H7 (cell line): Measurements from ENCODE around the gene SPATS2L. TPM values are rescaled to one million over a fixed set of nuclear protein-coding genes. Genes with fewer than 3 reads are reported as not detected.

ENCODE experiments used
- DNase-seq: peaks from one replicate; pipeline ENCODE4 v3.0.0; 2012
- H3K27me3 ChIP-seq: 2 replicates; pipeline ENCODE4 v1.6.0; 2011; ENCODE audit warnings: mild to moderate bottlenecking, low read length; ENCODE audit not compliant: control insufficient read depth, insufficient read depth
- H3K36me3 ChIP-seq: replicated peaks from 2 replicates; pipeline ENCODE4 v1.5.1; 2011; ENCODE audit warnings: low read length; ENCODE audit not compliant: control insufficient read depth, insufficient read depth
- H3K4me3 ChIP-seq: 2 replicates; pipeline ENCODE4 v1.5.1; 2011; ENCODE audit warnings: low read depth, mild to moderate bottlenecking, control low read depth, low read length, moderate library complexity; ENCODE audit not compliant: insufficient read depth
- total RNA-seq: library from RNA; depleted of rRNA; stranded (reverse); fragments of >200 nt; shearing (Covaris generic); gene quantifications from 2 replicates; pipeline ENCODE4 v1.2.3, GENCODE V29; 2014

The SPATS2L gene
- total RNA-seq, 1 experiment from 2014 or later: 106 TPM

DNA sequence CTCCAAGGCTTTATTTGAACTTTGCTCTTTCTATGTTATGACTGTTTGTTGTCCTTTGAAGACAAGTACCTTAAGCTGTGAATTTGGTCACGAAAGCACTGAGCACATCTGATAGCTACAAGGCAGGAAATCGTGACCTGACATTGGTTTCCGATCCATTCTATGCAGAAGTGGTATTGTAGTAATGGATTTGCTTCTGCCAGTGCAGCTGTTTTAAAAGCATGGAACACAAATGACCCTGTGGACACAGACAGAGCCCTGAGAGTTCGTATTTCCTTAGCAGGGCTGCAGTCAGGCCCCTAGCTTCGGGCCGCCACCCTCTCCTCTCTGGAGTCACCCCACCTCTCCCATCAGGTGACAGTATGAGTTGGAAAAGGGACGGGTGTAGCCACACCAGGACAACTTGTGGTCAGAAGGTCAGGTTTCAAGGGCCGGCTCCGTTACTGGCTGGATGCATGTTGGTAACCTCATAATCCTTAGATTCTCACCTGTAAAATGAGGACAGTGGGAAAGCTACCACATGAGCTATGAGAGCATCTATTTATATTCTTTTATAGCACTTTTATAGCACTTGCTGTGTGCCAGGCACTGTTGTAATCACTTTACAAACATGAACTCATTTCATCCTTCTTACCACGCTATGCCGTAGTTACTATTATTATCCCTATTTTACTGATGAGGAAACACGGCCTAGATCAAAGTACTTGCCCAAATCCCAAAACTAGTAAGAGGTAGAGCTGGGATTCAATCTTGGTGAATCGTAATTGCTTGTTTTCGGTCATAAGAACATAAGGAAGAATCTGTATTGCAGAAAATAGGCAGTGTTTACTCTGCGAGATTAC lies 70.2 kb downstream of the SPATS2L start:
- H3K27me3 ChIP-seq: no peaks in the 10 kb centered on the region

DNA sequence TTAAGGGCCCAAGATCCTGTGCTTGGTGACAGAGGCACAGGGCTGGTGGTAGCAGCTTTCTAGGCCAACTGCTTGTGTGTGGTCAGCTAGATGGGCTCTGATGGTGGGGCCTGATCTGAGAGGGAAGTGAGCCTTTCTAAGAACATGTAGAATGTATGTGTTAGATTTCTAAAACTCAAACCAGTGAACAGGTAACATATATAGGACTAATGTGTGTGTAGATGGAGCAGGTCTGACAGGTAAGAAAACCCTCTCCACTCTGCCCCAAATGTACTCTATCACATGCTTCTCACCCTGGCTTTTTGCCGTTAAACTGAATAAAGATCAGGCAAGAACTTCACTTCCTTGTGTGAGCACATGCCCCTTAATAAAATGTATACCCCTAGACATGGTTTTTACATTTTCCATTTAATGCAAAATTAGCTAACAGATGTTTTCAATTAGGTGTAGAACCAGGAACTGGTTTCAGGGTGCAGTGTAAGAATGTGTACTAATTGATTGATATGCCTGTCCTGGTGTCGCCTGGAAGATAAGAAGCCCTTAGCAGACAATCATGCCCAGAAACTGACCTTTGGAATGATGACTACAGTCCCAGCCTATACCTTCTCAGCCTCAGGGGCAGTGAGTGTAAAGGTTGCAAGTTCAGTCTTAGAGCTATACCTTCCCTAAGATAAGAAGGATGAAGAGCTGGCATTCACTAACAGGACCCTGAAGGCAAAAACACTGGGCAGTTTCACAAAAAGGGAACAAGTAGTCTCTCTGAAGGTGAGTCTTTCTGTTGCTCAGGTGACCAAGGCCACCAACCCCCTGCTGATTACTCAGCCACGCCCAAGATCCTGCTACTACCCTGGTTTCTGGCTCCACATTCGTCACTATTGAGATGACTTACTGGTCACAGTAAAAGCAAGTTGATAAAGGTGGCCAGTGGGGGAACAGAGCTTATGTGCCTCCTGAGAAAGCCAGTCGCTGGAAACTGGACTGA lies 71.2 kb downstream of the SPATS2L start:
- no peak overlapping the region for H3K4me3 ChIP-seq
- no peak for DNase-seq
- no peaks in the 10 kb centered on the region for H3K27me3 ChIP-seq
- H3K36me3 ChIP-seq: no peaks in the 10 kb centered on the region; the same call in 1 of the 2 replicates

More for the DNA sequence above, 70.2 kb downstream of the SPATS2L start:
- DNase-seq: no peak
- H3K4me3 ChIP-seq: no peak overlapping the region
- no peaks in the 10 kb centered on the region; the same call in 1 of the 2 replicates for H3K36me3 ChIP-seq

DNA sequence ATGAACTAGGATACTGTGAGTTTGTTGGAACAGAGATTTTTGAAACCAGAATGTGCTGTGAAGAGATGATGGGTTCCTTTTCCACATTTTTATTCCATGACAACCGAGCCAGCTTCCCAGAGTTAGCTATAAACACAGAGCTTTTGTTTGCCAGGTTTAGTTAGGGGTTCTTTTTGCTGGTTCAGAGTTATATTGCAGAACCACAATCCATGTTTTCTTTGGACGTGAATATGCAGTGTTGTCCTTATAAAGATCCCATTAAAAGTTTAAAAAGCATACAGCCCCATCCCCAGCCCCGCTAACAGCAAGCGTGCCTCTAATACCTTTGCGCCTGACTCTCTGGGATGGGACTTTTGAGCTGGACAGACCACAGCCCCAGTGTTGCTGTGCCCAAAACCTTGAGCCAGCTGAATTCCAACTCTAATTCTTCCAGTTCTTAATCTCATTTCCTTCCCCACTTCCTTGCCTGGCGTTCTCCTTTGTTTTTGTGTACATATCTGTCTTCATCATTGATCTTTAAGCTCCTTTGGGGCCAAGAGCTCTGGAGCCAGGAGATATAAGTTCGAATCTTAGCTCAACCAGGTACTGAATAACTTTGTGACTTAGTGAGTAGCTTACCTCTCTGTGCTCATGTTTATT lies 72.3 kb downstream of the SPATS2L start:
- DNase-seq: no peak
- H3K27me3 ChIP-seq: no peaks in the 10 kb centered on the region
- H3K4me3 ChIP-seq: no peak overlapping the region
- H3K36me3 ChIP-seq: no peaks in the 10 kb centered on the region; the same call in 1 of the 2 replicates

DNA sequence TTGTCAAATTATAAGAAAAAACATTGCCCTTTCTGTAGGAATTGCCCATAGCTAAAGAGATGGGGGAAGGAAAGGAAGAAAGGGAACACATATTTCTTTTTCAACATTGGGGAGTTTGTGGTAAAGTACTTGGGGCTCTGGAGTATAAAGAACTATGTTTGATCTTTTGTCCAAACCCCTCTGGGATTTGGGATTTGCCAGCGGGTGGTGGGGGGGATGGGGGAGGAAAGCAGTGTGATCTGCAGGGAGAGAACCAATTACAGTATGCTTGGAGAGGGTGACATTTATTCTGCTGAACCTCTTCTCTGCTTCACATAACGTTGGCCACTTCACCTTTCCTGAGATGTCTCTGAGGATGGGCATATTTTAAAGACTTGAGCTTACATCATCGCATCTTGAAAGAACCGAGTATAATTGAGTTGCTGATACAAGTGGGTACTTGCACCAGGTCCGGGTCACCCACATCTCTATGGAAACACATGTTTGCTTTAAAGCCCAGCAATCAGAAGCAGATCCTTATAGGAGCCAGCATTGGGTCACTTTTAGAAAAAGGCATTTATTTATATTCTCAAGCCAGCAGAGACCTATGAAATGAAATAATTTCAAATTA lies 73.1 kb downstream of the SPATS2L start:
- H3K27me3 ChIP-seq: no peaks in the 10 kb centered on the region
- no peaks in the 10 kb centered on the region for H3K36me3 ChIP-seq
- DNase-seq: peak; percentile 22
- H3K4me3 ChIP-seq: no peak overlapping the region

DNA sequence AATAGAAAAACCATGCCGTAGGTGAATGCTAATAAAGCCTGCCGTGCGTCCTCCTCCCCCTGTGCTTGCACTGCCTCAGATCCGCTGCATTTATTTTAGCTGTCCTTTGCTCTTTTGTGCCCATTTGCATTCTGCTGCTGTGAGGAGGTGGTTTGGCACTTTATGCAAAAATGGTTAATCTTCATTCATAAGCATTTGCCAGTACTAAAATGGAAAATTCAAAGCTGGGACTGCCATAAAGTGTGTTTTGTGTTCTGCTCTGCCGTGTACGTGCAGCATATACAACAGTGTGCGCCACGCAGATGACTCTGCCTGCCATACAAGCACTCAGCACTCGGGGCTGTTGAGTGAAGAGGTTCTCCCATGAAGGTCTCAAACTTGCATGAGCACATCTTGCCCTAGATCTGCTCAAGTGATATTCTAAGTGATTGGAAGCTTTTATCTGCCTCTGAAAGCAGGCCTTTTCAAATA lies 73.6 kb downstream of the SPATS2L start:
- Histone ChIP-seq H3K4me3 (no peak overlapping the region), H3K27me3 (no peaks in the 10 kb centered on the region), H3K36me3 (no peaks in the 10 kb centered on the region)
- no peak for DNase-seq

DNA sequence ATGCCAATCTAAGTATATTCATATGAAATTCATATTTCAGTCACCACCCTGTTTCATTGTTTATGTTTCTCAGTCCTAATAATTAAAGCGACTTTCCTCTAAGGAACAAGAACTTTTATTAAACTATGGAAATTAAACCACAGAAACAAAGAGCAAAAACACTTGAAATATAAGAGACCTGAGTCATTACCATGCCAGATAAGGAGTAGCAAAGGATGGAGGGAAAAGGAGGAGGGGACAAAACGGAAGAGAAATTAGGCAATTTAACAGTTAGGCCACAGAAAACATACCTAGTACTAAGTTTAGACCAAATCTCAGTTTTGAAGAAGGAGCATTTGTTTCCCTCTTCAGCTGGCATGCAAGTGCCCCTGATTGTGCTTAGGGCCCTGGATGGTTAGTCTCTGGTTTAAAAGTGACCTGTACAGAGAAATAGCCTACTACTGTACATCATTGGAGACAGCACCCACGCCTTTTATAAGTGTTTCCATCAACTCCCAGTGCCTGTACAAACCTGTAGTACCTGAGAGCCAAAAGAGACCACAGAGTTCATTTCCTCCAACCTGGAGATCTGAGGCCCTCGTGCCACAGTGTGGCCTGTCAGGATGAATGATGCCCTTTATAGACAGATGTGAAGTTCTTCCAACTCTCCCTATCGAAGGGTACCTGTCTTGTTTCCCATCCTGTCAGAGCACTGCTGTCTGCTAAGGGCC lies 74.5 kb downstream of the SPATS2L start:
- DNase-seq: no peak
- H3K4me3 ChIP-seq: no peak overlapping the region
- H3K27me3 ChIP-seq: no peaks in the 10 kb centered on the region
- no peaks in the 10 kb centered on the region; the same call in 1 of the 2 replicates for H3K36me3 ChIP-seq

DNA sequence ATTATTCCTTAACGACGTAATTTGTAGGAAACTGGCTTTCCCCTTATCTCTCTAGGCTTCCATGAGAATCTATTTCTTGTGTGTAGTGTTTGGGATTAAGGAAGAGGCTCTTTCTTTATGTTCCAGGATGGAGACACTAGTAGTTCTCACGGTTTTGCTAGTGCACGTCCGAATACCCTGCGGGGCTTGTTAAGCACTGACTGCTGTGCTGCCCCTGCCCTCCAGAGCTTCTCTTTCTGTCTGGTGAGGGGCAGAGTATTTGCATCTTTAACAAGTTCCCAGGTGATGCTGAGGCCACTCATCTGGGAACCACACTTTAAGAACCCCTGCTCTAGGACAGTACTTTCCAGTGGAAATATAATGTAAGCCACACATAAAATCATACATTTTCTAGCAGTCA lies 76.4 kb downstream of the SPATS2L start:
- Histone ChIP-seq H3K4me3 (no peak overlapping the region), H3K27me3 (no peaks in the 10 kb centered on the region), H3K36me3 (no peaks in the 10 kb centered on the region; the same call in 1 of the 2 replicates)
- peak; percentile 17 for DNase-seq

DNA sequence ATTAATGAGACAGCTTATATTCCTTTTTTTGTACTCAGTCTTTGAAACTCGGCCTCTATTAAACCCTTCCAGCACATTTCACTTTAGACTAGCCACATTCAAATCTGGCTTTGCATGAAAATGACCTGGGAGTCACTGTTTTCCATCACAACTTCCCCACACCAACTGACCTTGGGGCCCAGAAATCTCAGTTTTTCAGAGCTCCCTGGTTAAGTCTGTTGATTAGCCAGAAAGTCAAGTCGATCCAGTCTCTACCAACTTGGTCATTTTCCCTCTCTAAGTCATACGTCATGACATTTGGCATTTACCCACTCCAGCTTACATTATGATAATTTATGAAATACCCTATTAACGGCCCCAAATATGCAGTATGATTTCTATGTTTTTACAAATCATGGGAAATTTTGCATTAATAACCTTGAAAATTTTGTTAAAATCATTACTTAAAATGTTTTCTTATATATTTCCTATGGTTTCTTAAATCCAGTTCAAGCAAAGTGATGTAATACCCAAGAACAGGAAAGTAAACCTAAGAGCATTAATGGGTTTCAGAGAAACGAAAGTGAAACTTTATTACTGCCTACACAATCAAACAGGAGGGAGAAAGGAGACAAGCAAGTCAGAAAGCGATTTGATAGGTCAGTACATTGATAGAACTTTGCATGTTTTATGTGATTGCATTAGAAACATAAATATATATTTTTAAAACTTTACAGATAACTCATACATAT lies 77.1 kb downstream of the SPATS2L start:
- DNase-seq: peak; percentile 23
- H3K27me3 ChIP-seq: no peaks in the 10 kb centered on the region
- no peak overlapping the region for H3K4me3 ChIP-seq
- no peaks in the 10 kb centered on the region; the same call in 1 of the 2 replicates for H3K36me3 ChIP-seq

DNA sequence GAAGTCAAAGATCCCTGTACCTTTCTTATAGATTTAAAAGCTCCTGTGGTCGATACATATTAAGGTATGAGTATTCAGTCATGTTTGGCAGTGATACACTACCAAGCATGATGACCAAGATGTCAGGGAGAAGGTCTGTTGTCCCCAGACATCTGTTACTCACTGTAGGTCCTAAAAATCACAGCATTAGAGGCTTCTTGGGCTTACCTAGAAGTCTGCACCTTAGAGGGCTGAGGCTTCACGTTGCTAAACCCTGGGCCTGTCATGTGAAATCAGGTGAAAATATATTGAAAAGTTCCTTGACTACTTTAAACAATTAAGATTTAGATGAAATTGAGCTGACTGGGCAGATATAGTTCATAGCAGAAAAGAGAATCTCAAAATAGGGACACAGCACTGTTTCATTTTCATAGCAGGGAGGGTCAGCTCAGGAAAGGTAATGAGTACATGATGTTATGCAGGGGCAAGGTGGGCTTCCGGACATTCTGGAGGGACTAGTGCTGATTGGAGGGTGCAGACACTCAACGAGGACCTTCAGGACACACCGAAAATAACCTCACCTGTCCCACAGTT lies 78.7 kb downstream of the SPATS2L start:
- Histone ChIP-seq H3K36me3 (peaks cover 11% of the 10 kb centered on the region), H3K4me3 (no peak overlapping the region), H3K27me3 (no peaks in the 10 kb centered on the region)
- DNase-seq: no peak

DNA sequence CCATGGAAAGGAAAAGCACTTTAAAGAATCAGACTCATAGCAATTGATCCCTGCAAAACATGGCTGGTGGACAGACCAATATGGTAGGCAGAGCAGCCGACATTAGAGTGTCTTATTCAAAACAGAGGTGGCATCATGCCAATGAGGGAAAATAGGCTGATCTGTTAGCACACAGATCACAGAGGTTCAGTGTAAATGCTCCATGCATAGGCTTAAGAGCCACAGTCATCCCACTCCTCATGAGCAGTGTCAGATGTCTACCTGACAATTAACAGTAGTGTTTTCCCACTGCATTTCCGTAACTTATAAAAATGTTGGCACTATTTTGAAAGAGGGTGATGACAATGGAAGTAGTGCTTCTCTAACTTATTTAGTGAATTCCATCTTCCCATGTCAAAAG lies 86.7 kb downstream of the SPATS2L start:
- H3K4me3 ChIP-seq: no peak overlapping the region
- DNase-seq: no peak
- H3K36me3 ChIP-seq: peaks cover 16% of the 10 kb centered on the region
- no peaks in the 10 kb centered on the region for H3K27me3 ChIP-seq

DNA sequence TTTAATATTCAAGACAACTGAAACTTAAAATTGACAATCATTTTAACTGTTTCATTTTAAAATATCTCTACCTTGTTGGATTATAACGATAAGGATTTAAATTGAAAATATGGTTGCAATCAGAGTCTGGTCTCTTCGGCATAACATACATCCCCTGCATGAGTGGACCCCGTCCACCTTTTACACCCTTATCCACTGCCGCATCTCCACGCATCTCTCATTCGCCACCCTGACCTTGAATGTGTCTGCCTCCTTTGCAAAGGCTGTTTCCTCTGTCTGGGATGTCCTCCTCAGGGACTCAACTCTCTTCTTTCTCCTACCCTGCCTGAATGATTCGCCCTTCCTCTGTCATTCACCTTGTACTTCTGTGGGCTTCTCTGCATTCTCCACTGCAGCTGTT lies 87.6 kb downstream of the SPATS2L start:
- H3K36me3 ChIP-seq: peaks cover 16% of the 10 kb centered on the region
- H3K27me3 ChIP-seq: no peaks in the 10 kb centered on the region
- no peak overlapping the region for H3K4me3 ChIP-seq
- peak; percentile 10 for DNase-seq

DNA sequence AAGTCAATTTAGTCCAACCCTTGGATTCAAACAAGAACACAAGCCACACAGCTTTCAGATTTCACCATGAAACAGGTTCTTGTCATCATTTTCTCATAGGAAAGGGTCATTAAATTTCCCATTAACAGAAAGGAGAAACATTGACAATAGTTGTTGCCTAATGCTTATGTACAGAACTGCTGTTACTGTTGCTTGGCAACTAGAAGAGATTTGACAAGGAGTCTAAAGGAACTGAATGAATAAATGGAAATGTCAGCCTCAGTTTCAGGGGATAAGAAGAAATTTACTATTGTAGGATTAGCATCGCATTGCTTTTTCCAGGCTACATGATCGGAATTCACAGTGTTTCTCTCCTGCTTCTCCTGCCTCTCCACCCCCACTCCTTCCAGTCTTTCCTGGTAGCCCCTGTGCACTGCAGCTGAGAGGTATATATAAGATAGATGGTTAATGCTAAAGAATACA lies 90.3 kb downstream of the SPATS2L start:
- Histone ChIP-seq H3K36me3 (peaks cover 2% of the 10 kb centered on the region), H3K27me3 (no peaks in the 10 kb centered on the region), H3K4me3 (no peak overlapping the region)
- no peak for DNase-seq
